Activated CD8-positive, alpha-beta memory T cell treated with anti-CD3 and anti-CD28 coated beads, Interleukin-2, amount 10 ng/mL, durations not matched to agents 7 days and 5 days (primary cell): Measurements from ENCODE around the gene SYNPO2. TPM values are rescaled to one million over a fixed set of nuclear protein-coding genes. Genes with fewer than 3 reads are reported as not detected.
"Not testable (repeated sequence)": the region's sequence is repeated elsewhere in the genome, so short reads cannot be mapped to it uniquely, and the experiment has no call there.

Experiments used
- ATAC-seq: fragments of 150-1000 bp; cut with Tn5 transposase; one replicate; pipeline ENCODE4 v1.10.0; 2021; ENCODE audit warnings: moderate library complexity
- CTCF ChIA-PET: fragments of 350-600 bp; sonication (Branson Sonifier 250); formaldehyde crosslinking; loops from one replicate; lab custom pipeline; 2021; ENCODE audit warnings: antibody characterized with exemption; lab: Charles Lee
- DNase-seq: peaks from one replicate; pipeline ENCODE4 v3.0.0-alpha.2; 2020
- H3K27ac Mint-ChIP-seq: one replicate; pipeline ENCODE4 v1.8.0; 2021; ENCODE audit warnings: mild to moderate bottlenecking, mixed read lengths
- H3K27me3 Mint-ChIP-seq: one replicate; pipeline ENCODE4 v1.8.0; 2021; ENCODE audit warnings: mixed read lengths
- H3K36me3 Mint-ChIP-seq: one replicate; pipeline ENCODE4 v1.8.0; 2021; ENCODE audit warnings: mild to moderate bottlenecking, mixed read lengths
- H3K4me1 Mint-ChIP-seq: one replicate; pipeline ENCODE4 v1.8.0; 2021; ENCODE audit warnings: mixed read lengths
- H3K4me3 Mint-ChIP-seq: one replicate; pipeline ENCODE4 v1.8.0; 2021; ENCODE audit warnings: mild to moderate bottlenecking, moderate library complexity, mixed read lengths
- H3K9me3 Mint-ChIP-seq: one replicate; pipeline ENCODE4 v1.8.0; 2022; ENCODE audit warnings: low read depth, mixed read lengths
- total RNA-seq, 2 experiments: library from RNA; stranded (reverse); gene quantifications; one replicate each; pipeline ENCODE4 v1.2.3, GENCODE V29; 2021

SYNPO2 gene
- total RNA-seq, 2 experiments from 2014 or later = 0.89 to 1.0 TPM

DNA sequence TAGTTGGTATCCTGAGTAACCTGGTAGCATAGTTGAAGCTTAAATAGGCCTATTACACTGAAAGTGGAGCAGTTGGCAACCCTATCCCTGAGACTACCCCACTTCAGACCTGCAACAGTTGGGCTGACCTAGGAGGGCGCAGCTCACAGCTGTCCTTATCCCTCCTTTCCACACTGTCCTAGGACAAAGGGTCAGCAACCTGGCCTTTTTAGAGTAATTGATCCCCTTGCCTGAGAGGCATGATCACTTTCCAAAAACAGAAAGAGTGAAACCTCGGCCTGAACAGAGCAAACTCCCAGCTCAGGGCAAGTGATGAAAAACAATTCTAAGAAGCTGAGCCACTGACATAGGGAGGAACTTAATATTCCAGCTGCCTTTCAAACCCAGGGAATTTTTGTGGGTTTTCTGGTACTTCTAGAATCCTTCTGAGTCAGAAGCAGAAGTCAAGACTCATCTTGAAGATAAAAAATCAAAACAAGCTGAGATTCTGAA, 152.1 kb downstream of the SYNPO2 start:
- H3K4me1 Mint-ChIP-seq = peaks cover 21% of the 10 kb centered on the region
- DNase-seq (no peak), ATAC-seq (no peak)
- H3K27me3 Mint-ChIP-seq = no peaks in the 10 kb centered on the region
- H3K27ac Mint-ChIP-seq = no peak overlapping the region
- no peaks in the 10 kb centered on the region for H3K36me3 Mint-ChIP-seq
- CTCF ChIA-PET = interaction anchor here (0.6 to 5.6 kb wide), 16 partner anchors 9 to 587 kb away, joined by 3 to 33 read pairs (median 4); partner anchors contain the start of genes PDE5A and USP53
- H3K4me3 Mint-ChIP-seq = no peak overlapping the region
- H3K9me3 Mint-ChIP-seq = no peaks in the 10 kb centered on the region

DNA sequence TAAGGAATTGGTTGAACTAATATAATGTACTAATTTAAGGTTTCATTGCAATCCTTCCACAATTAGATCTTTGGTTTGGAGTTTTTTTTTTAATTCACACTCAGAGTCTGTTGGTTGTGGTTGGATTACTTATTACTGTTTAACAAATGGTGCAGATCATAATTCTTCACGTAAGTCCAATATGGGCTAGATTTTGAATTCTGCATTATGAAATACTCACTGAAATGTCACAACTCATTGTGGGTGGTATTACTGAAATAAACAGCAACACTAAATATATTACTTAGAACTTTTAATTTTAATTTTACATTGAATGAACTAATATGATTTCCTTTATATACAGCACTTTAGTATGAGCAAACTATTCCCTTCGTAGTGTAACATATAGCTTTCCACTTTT, 152.7 kb downstream of the SYNPO2 start:
- CTCF ChIA-PET = interaction anchor here (0.6 to 5.6 kb wide), 19 partner anchors 10 to 587 kb away, joined by 3 to 33 read pairs (median 4); partner anchors contain the start of genes PDE5A and USP53
- Mint-ChIP-seq H3K4me3 (no peak overlapping the region), H3K27me3 (no peaks in the 10 kb centered on the region), H3K9me3 (no peaks in the 10 kb centered on the region), H3K27ac (no peak overlapping the region), H3K4me1 (peaks cover 21% of the 10 kb centered on the region), H3K36me3 (no peaks in the 10 kb centered on the region)
- no peak for DNase-seq
- no peak for ATAC-seq

DNA sequence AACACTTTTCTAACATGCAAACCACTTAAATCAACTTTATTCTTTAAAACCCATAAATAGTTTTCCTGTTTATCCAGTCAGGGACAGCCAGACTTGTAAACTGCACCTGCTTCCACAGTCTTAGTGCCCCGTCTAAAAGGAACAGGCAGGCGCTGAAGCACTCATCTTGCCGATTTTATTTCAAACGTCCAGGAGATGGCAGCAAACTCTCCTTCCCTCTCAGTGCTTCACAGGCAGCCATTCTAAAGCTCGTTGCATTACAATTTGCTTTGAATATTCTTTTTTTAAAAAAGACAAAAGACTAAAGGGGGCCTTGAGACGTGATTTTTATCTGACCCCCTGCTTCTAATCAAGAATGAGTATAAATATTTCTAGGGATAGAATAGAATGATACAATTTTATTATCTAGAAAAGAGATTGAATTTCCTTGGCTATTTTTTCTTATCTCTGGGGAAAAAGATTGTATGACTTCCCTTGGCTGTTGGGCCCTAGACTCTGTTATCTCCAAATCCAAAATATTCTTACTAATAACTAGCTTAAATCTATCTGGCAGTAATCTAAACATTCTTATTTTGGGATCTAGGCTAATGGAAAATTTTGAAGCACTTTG, 153.4 kb downstream of the SYNPO2 start:
- Mint-ChIP-seq H3K27me3 (no peaks in the 10 kb centered on the region), H3K4me1 (peaks cover 21% of the 10 kb centered on the region), H3K4me3 (no peak overlapping the region), H3K27ac (no peak overlapping the region), H3K9me3 (no peaks in the 10 kb centered on the region), H3K36me3 (no peaks in the 10 kb centered on the region)
- DNase-seq (peak; percentile 74), ATAC-seq (peak; percentile 91)
- CTCF ChIA-PET = interaction anchor here (0.6 to 5.6 kb wide), 26 partner anchors 10 to 452 kb away, joined by 3 to 33 read pairs (median 4); partner anchors contain the start of gene USP53

DNA sequence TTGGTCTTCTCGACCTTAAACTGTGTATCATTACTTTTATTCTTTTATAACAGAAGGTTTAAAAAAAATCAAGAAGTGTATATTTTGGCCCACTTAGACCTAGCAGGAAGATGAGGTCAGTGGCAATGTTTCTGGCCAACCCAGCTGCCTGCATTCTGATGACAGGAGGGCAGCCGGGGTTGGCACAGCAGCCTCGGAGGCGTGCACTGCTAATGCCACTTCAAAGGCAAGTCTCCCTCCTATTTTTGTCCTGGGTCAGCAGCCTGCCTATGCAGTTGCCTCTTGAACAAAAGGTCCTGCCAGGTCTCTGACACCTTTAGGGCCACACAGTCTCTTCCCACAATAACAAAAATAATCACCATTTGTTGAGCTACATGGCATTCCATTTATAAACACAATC, 157.6 kb downstream of the SYNPO2 start:
- Mint-ChIP-seq H3K9me3 (no peaks in the 10 kb centered on the region), H3K4me3 (no peak overlapping the region), H3K36me3 (no peaks in the 10 kb centered on the region), H3K27ac (no peak overlapping the region), H3K4me1 (peaks cover 10% of the 10 kb centered on the region), H3K27me3 (peaks cover 12% of the 10 kb centered on the region)
- CTCF ChIA-PET = no interaction called here
- ATAC-seq = no peak
- no peak for DNase-seq

DNA sequence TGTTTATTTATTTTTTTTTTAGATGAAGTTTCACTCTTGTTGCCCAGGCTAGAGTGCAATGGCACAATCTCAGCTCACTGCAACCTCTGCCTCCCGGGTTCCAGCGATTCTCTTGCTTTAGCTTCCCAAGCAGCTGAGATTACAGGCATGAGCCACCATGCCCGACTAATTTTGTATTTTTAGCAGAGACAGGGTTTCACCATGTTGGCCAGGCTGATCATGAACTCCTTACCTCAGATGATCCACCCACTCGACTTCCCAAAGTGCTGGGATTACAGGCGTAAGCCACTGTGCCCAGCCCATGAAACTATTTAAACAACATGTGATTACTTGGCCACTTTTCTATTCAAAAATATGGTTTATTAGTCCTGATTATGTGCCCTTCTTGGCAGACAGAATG, 158.4 kb downstream of the SYNPO2 start:
- H3K27ac Mint-ChIP-seq, DNase-seq, H3K9me3 Mint-ChIP-seq, H3K4me3 Mint-ChIP-seq, H3K36me3 Mint-ChIP-seq, H3K4me1 Mint-ChIP-seq, ATAC-seq, CTCF ChIA-PET: not testable (repeated sequence)
- peaks cover 12% of the 10 kb centered on the region for H3K27me3 Mint-ChIP-seq

DNA sequence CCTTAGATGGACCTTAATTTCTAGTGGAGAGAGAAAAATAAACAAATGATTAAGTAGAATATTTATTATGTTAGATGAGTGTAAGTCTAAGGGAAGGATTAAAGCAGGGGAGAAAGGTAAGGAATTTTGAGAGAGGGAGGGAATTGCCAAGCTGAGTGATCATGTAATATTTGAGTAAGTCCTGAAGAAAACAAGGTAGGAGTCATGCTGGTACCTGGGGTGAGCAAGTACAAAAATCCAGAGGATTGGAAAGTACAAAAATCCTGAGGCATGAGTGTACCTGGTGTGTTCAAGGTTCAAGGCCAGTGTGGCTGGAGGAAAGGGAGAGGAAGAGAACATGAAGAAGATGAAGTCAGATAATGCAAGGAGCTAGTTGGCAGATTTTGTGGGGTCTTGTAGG, 159.8 kb downstream of the SYNPO2 start:
- CTCF ChIA-PET = no interaction called here
- Mint-ChIP-seq H3K4me1 (no peaks in the 10 kb centered on the region), H3K4me3 (no peak overlapping the region), H3K27ac (no peak overlapping the region), H3K27me3 (peaks cover 12% of the 10 kb centered on the region), H3K9me3 (no peaks in the 10 kb centered on the region), H3K36me3 (no peaks in the 10 kb centered on the region)
- DNase-seq = no peak
- no peak for ATAC-seq

DNA sequence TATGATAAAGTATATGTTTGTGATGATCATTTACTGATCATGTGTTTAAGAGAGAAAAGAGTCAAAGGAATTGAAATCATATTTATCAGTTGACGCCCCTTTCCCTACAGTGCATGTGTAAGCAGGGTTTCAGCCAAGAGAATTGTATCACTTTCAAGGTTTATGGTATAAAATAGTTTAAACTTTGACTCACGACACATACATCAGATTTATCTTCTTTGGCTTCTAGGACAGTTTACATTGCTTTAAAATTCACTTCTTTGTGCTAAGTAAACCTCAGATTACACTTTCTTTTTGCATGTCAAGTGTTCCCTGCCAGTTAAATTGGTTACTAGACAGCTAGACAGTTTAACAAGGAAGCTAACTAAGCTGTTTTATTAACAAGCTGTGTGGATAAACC, 160.7 kb downstream of the SYNPO2 start:
- no peak for ATAC-seq
- CTCF ChIA-PET = interaction anchor here (7.1 kb wide), 1 partner anchor 8 kb away, joined by 33 read pairs; no protein-coding TSS in a partner anchor
- no peaks in the 10 kb centered on the region for H3K9me3 Mint-ChIP-seq
- H3K36me3 Mint-ChIP-seq = no peaks in the 10 kb centered on the region
- H3K27ac Mint-ChIP-seq = no peak overlapping the region
- H3K27me3 Mint-ChIP-seq = peaks cover 12% of the 10 kb centered on the region
- H3K4me1 Mint-ChIP-seq = no peaks in the 10 kb centered on the region
- no peak for DNase-seq
- no peak overlapping the region for H3K4me3 Mint-ChIP-seq

DNA sequence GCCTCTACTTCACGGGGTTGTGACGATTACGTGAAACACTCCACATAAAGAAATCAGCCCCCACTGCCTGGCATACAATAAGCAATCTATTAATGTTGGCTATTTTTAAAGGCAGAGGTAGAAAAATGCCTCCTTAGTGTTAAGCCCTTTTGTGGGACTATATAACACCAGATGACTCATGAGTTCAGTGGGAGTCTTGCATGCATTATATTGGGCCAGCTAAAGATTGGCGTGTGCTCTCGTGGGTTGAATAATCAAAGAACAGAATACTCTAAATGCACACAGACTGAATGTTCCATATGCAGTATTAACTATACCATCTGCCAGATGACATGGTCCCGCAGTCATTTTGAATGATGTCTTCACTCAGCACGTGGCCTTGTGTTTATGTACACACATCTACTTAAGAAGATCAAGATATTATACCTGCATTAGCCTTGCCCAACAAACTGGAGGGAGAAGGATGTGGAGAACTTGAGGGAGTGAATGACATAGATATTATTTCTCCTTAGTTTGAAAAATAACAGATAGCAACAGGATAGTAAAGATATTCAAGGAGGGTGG, 162.0 kb downstream of the SYNPO2 start:
- no peaks in the 10 kb centered on the region for H3K4me1 Mint-ChIP-seq
- H3K27me3 Mint-ChIP-seq = peaks cover 12% of the 10 kb centered on the region
- DNase-seq (no peak), ATAC-seq (no peak)
- CTCF ChIA-PET = interaction anchor here (7.1 kb wide), 1 partner anchor 9 kb away, joined by 33 read pairs; no protein-coding TSS in a partner anchor
- no peak overlapping the region for H3K4me3 Mint-ChIP-seq
- no peaks in the 10 kb centered on the region for H3K36me3 Mint-ChIP-seq
- no peak overlapping the region for H3K27ac Mint-ChIP-seq
- H3K9me3 Mint-ChIP-seq = no peaks in the 10 kb centered on the region

DNA sequence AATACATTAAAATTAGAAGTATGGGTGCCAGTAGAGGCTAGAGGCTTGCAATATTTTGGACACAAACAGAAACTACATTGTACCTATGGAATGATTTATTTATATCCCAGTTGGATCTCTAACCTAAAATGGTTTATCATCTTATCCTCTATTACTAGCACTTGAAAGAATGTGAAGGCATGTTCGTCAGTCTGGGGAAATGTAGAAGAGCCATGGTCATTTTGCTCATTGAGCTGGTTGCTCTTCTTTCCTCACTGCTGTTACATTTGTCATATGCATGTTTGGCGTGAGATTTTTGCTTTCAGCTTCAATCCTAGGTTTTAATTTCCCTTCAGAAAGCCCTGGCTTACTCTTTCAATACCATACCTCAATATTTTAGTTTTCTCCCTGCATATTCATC, 164.6 kb downstream of the SYNPO2 start:
- ATAC-seq (no peak), DNase-seq (no peak)
- Mint-ChIP-seq H3K9me3 (no peaks in the 10 kb centered on the region), H3K4me1 (no peaks in the 10 kb centered on the region), H3K27me3 (peaks cover 8% of the 10 kb centered on the region), H3K27ac (no peak overlapping the region), H3K4me3 (no peak overlapping the region), H3K36me3 (no peaks in the 10 kb centered on the region)
- CTCF ChIA-PET = interaction anchor here (0.9 to 7.1 kb wide), 2 partner anchors 12 to 16 kb away, joined by 3 to 33 read pairs; no protein-coding TSS in a partner anchor

DNA sequence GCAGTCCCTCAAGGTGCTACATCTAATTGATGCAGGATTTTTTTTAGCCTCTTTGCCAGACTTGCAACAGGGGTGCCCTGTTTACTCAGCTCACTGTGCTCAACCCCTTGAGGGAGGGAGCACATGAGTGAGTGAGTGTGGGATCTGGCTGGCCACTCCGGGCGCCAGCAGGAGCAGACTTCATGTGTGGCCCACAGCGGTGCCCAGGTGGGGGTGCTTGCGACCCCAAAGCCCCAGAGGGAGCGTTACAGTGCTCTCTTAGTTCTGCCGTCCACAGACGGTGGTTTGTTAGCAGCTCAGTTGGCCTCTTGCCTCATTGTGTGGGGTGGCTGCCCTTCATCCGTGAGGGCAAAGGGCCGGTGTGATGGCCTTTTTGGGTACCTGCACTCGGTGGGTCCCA, 165.3 kb downstream of the SYNPO2 start:
- no peaks in the 10 kb centered on the region for H3K4me1 Mint-ChIP-seq
- H3K9me3 Mint-ChIP-seq = no peaks in the 10 kb centered on the region
- no peak overlapping the region for H3K27ac Mint-ChIP-seq
- H3K36me3 Mint-ChIP-seq = no peaks in the 10 kb centered on the region
- DNase-seq = no peak
- CTCF ChIA-PET = interaction anchor here (0.9 to 7.1 kb wide), 2 partner anchors 13 to 16 kb away, joined by 3 to 33 read pairs; no protein-coding TSS in a partner anchor
- no peak overlapping the region for H3K4me3 Mint-ChIP-seq
- no peak for ATAC-seq
- H3K27me3 Mint-ChIP-seq = peaks cover 3% of the 10 kb centered on the region

DNA sequence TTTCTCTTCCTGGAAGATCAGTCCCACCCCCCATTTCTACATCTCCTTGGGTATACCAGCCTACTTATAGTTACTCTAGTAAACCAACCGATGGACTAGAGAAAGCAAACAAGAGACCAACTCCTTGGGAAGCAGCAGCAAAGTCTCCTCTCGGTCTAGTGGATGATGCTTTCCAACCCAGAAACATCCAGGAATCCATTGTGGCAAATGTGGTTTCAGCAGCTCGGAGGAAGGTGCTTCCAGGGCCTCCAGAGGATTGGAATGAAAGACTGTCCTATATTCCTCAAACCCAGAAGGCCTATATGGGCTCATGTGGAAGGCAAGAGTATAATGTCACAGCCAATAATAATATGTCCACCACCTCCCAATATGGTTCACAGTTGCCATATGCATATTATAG, 168.8 kb downstream of the SYNPO2 start:
- H3K27me3 Mint-ChIP-seq = peaks cover 2% of the 10 kb centered on the region
- H3K4me1 Mint-ChIP-seq = no peaks in the 10 kb centered on the region
- H3K4me3 Mint-ChIP-seq = no peak overlapping the region
- H3K9me3 Mint-ChIP-seq = no peaks in the 10 kb centered on the region
- no peak overlapping the region for H3K27ac Mint-ChIP-seq
- DNase-seq = no peak
- no peak for ATAC-seq
- no peaks in the 10 kb centered on the region for H3K36me3 Mint-ChIP-seq
- CTCF ChIA-PET = no interaction called here

DNA sequence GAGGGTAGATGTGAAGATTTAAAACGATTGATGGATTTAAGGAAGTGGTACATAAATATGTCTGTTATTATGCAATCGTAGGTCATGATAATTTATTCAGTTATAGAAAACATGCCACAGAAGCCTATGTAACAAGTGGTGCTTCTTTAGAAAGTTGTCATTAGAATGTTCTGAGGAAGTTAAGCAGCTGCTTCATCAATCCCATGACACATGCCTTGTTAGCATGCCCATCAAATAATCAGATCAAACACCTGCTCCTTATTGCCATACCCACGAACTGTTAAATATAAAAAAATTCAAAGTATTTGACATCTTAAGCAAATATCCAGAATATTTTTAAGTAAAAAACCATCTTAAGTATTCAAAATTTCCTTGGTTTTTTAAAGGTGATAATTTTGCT, 170.6 kb downstream of the SYNPO2 start:
- Mint-ChIP-seq H3K27ac (no peak overlapping the region), H3K4me1 (no peaks in the 10 kb centered on the region), H3K36me3 (no peaks in the 10 kb centered on the region), H3K27me3 (peaks cover 2% of the 10 kb centered on the region), H3K9me3 (no peaks in the 10 kb centered on the region), H3K4me3 (no peak overlapping the region)
- DNase-seq (no peak), ATAC-seq (no peak)
- CTCF ChIA-PET = no interaction called here

DNA sequence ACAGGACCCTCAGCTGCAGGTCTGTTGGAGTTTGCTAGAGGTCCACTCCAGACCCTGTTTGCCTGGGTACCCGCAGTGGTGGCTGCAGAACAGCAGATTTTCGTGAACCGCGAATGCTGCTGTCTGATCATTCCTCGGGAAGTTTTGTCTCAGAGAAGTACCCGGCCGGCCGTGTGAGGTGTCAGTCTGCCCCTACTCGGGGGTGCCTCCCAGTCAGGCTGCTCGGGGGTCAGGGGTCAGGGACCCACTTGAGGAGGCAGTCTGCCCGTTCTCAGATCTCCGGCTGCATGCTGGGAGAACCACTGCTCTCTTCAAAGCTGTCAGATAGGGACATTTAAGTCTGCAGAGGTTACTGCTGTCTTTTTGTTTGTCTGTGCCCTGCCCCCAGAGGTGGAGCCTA, 178.5 kb downstream of the SYNPO2 start:
- ATAC-seq, H3K9me3 Mint-ChIP-seq, H3K4me3 Mint-ChIP-seq, DNase-seq, H3K4me1 Mint-ChIP-seq, H3K27me3 Mint-ChIP-seq, H3K27ac Mint-ChIP-seq, CTCF ChIA-PET, H3K36me3 Mint-ChIP-seq: not testable (repeated sequence)
